Naive thymus-derived CD8-positive, alpha-beta T cell (primary cell): Measurements from ENCODE around the gene KANSL1. TPM values are rescaled to one million over a fixed set of nuclear protein-coding genes. Genes with fewer than 3 reads are reported as not detected.
A peak's percentile ranks its signal among the peaks of the same experiment; 100 is the strongest.

Source experiments
- ATAC-seq, 2 donors: fragments of 150-1000 bp; cut with Tn5 transposase in 1 of 2; sonication (Bioruptor Pico), chemical (Tn5 transposase) in 1 of 2; 1 replicate in 1 of 2; 2 replicates in 1 of 2; pipeline ENCODE4 v1.10.0; 2021; ENCODE audit warnings: mild to moderate bottlenecking in 2 of 2, moderate library complexity in 2 of 2
- POLR2A ChIA-PET: fragments of 350-600 bp; sonication (Branson Sonifier 250); formaldehyde crosslinking; loops from one replicate; lab custom pipeline; 2021; ENCODE audit warnings: antibody characterized with exemption; lab: Charles Lee
- DNase-seq, 10 donors: peaks; one replicate each; pipeline versions ENCODE4 v3.0.0 to v3.0.0-alpha.2; 2020 to 2022
- H3K27ac Mint-ChIP-seq, 10 donors: one replicate each; pipeline ENCODE4 v1.8.0; 2020 to 2022; ENCODE audit warnings: mild to moderate bottlenecking in 10 of 10, mixed read lengths in 10 of 10, moderate library complexity in 4 of 10, inconsistent platforms in 1 of 10
- H3K27me3 Mint-ChIP-seq, 5 donors: one replicate each; pipeline ENCODE4 v1.8.0; 2021 to 2022; ENCODE audit warnings: mixed read lengths in 5 of 5
- H3K36me3 Mint-ChIP-seq, 3 donors: one replicate each; pipeline ENCODE4 v1.8.0; 2020 to 2022; ENCODE audit warnings: mixed read lengths in 3 of 3, mild to moderate bottlenecking in 2 of 3, inconsistent platforms in 1 of 3
- H3K4me1 Mint-ChIP-seq, 4 donors: one replicate each; pipeline ENCODE4 v1.8.0; 2021 to 2022; ENCODE audit warnings: mixed read lengths in 4 of 4
- H3K4me3 Mint-ChIP-seq, 10 donors: one replicate each; pipeline ENCODE4 v1.8.0; 2020 to 2022; ENCODE audit warnings: mild to moderate bottlenecking in 10 of 10, mixed read lengths in 10 of 10, moderate library complexity in 6 of 10, inconsistent platforms in 1 of 10
- H3K9me3 Mint-ChIP-seq, 9 donors: one replicate each; pipeline ENCODE4 v1.8.0; 2020 to 2022; ENCODE audit warnings: mixed read lengths in 9 of 9, mild to moderate bottlenecking in 3 of 9, inconsistent platforms in 1 of 9, moderate library complexity in 1 of 9
- polyA plus RNA-seq, 3 donors: library from polyadenylated mRNA; unstranded; fragments of 300-500 nt; fragmentation: Illumina TruSeq; gene quantifications; one replicate each; pipeline ENCODE4 v1.2.3, GENCODE V29; 2021
- total RNA-seq, 8 experiments: library from RNA in 2 of 8; stranded (reverse) in 2 of 8; gene quantifications; one replicate each; pipeline ENCODE4 v1.2.3 and lab custom pipeline; 2021 to 2026

The KANSL1 gene
- total and polyA plus RNA-seq, 5 experiments from 2014 or later = 13.1 to 208 (median 16.6) TPM

GRCh38 chr17:45987706-45988105 is 205.5 kb downstream of the KANSL1 start:
- Mint-ChIP-seq H3K9me3 (no peaks in the 10 kb centered on the region), H3K36me3 (no peaks in the 10 kb centered on the region), H3K27me3 (no peaks in the 10 kb centered on the region), H3K27ac (peak overlapping the region in 2 of 10 donors; percentile 19 to 46), H3K4me3 (no peak overlapping the region), H3K4me1 (no peaks in the 10 kb centered on the region)
- DNase-seq = no peak
- no peak for ATAC-seq
- POLR2A ChIA-PET = no interaction called here

- Mint-ChIP-seq H3K27ac (no peak overlapping the region), H3K4me3 (no peak overlapping the region)
These were observed 207.2 kb downstream of the KANSL1 start for GRCh38 chr17:45986056-45986455.

GRCh38 chr17:45985447-45985846 is 207.8 kb downstream of the KANSL1 start:
- POLR2A ChIA-PET = no interaction called here
- Mint-ChIP-seq H3K36me3 (no peaks in the 10 kb centered on the region), H3K4me3 (no peak overlapping the region), H3K9me3 (no peaks in the 10 kb centered on the region), H3K27me3 (no peaks in the 10 kb centered on the region), H3K27ac (peak overlapping the region in 1 of 10 donors; percentile 31), H3K4me1 (no peaks in the 10 kb centered on the region)
- DNase-seq (no peak), ATAC-seq (no peak)

More at GRCh38 chr17:45986056-45986455, 207.2 kb downstream of the KANSL1 start:
- ATAC-seq (no peak), DNase-seq (no peak)
- H3K36me3 Mint-ChIP-seq = no peaks in the 10 kb centered on the region
- H3K27me3 Mint-ChIP-seq = no peaks in the 10 kb centered on the region
- no peaks in the 10 kb centered on the region for H3K9me3 Mint-ChIP-seq
- H3K4me1 Mint-ChIP-seq = no peaks in the 10 kb centered on the region
- POLR2A ChIA-PET = no interaction called here

GRCh38 chr17:45984368-45984767 is 208.9 kb downstream of the KANSL1 start:
- POLR2A ChIA-PET = no interaction called here
- H3K27ac Mint-ChIP-seq = peak overlapping the region in 1 of 10 donors; percentile 31
- no peaks in the 10 kb centered on the region for H3K27me3 Mint-ChIP-seq
- ATAC-seq (no peak), DNase-seq (no peak)
- H3K4me1 Mint-ChIP-seq = peaks cover 0 to 2% (median 0%) of the 10 kb centered on the region in 4 donors
- no peaks in the 10 kb centered on the region for H3K9me3 Mint-ChIP-seq
- no peak overlapping the region for H3K4me3 Mint-ChIP-seq
- H3K36me3 Mint-ChIP-seq = no peaks in the 10 kb centered on the region

GRCh38 chr17:45983614-45984310 is 209.5 kb downstream of the KANSL1 start:
- Mint-ChIP-seq H3K27ac (no peak overlapping the region), H3K4me1 (peaks cover 0 to 2% (median 0%) of the 10 kb centered on the region in 4 donors), H3K9me3 (no peaks in the 10 kb centered on the region), H3K4me3 (no peak overlapping the region), H3K36me3 (no peaks in the 10 kb centered on the region), H3K27me3 (no peaks in the 10 kb centered on the region)
- ATAC-seq (no peak), DNase-seq (no peak)
- POLR2A ChIA-PET = no interaction called here

- Mint-ChIP-seq H3K4me1 (peaks cover 0 to 2% (median 0%) of the 10 kb centered on the region in 4 donors), H3K4me3 (no peak overlapping the region), H3K27ac (no peak overlapping the region), H3K9me3 (no peaks in the 10 kb centered on the region), H3K27me3 (no peaks in the 10 kb centered on the region), H3K36me3 (no peaks in the 10 kb centered on the region)
- POLR2A ChIA-PET = no interaction called here
- no peak for ATAC-seq
- DNase-seq = no peak
These were observed 210.2 kb downstream of the KANSL1 start for GRCh38 chr17:45982791-45983613.

- no peak for ATAC-seq
- H3K9me3 Mint-ChIP-seq = no peaks in the 10 kb centered on the region
- no peaks in the 10 kb centered on the region for H3K36me3 Mint-ChIP-seq
- peaks cover 0 to 2% (median 0%) of the 10 kb centered on the region in 4 donors for H3K4me1 Mint-ChIP-seq
- H3K4me3 Mint-ChIP-seq = no peak overlapping the region
- POLR2A ChIA-PET = no interaction called here
- DNase-seq = no peak
- H3K27ac Mint-ChIP-seq = no peak overlapping the region
- no peaks in the 10 kb centered on the region for H3K27me3 Mint-ChIP-seq
These were observed 211.9 kb downstream of the KANSL1 start for GRCh38 chr17:45981306-45981705.

- Mint-ChIP-seq H3K27me3 (no peaks in the 10 kb centered on the region), H3K4me1 (peaks cover 0 to 3% (median under 1%) of the 10 kb centered on the region in 4 donors), H3K4me3 (no peak overlapping the region), H3K27ac (no peak overlapping the region), H3K36me3 (no peaks in the 10 kb centered on the region), H3K9me3 (no peaks in the 10 kb centered on the region)
- POLR2A ChIA-PET = no interaction called here
- DNase-seq (no peak), ATAC-seq (no peak)
These were observed 212.4 kb downstream of the KANSL1 start for GRCh38 chr17:45980855-45981254.

Other genes starting within 250 kb of the KANSL1 start
- not detected for gene STH, start 194.2 kb downstream of the KANSL1 start, total RNA-seq
- gene STH, start 194.2 kb downstream of the KANSL1 start, polyA plus RNA-seq = not detected
- gene LRRC37A, start 101.7 kb upstream of the KANSL1 start, total RNA-seq = 1 to 10 TPM; 7.5 to 9.7 TPM
- 1 to 10 TPM in 1 of 3 donors, under 1 TPM in 2; 0.27 to 1.7 (median 0.42) TPM for gene LRRC37A, start 101.7 kb upstream of the KANSL1 start, polyA plus RNA-seq
- gene ARL17B, start 168.3 kb upstream of the KANSL1 start, total RNA-seq = 10 to 100 TPM; 19.4 to 30.3 TPM
- 10 to 100 TPM; 31.8 to 32.7 (median 32.4) TPM for gene ARL17B, start 168.3 kb upstream of the KANSL1 start, polyA plus RNA-seq